Skeletal muscle tissue (tissue), 4 donors: ENCODE results near the gene TCF12. TPM values are rescaled to one million over a fixed set of nuclear protein-coding genes. Genes with fewer than 3 reads are reported as not detected.

Source experiments
- H3K27ac ChIP-seq: one replicate; pipeline ENCODE4 v1.7.0; 2013; ENCODE audit warnings: mild to moderate bottlenecking, low read depth, low read length, inconsistent platforms
- H3K27me3 ChIP-seq, 3 donors: one replicate each; pipeline ENCODE4 v1.7.0; 2013; ENCODE audit warnings: low read length in 3 of 3; ENCODE audit not compliant: control insufficient read depth in 3 of 3, insufficient read depth in 3 of 3
- H3K36me3 ChIP-seq, 3 donors: one replicate each; pipeline ENCODE4 v1.7.0; 2013; ENCODE audit warnings: low read length in 3 of 3; ENCODE audit not compliant: control insufficient read depth in 3 of 3, insufficient read depth in 3 of 3
- H3K4me1 ChIP-seq, 3 donors: one replicate each; pipeline ENCODE4 v1.7.0; 2013; ENCODE audit warnings: low read length in 3 of 3, mild to moderate bottlenecking in 3 of 3; ENCODE audit not compliant: control insufficient read depth in 3 of 3, insufficient read depth in 3 of 3
- H3K4me3 ChIP-seq, 3 donors: one replicate each; pipeline ENCODE4 v1.7.0; 2013; ENCODE audit warnings: low read length in 3 of 3
- H3K9ac ChIP-seq, 3 donors: one replicate each; pipeline ENCODE4 v1.7.0; 2013; ENCODE audit warnings: low read length in 3 of 3, mild to moderate bottlenecking in 3 of 3, moderate library complexity in 2 of 3, low read depth in 1 of 3
- H3K9me3 ChIP-seq, 3 donors: one replicate each; pipeline ENCODE4 v1.7.0; 2013; ENCODE audit warnings: low read length in 3 of 3; ENCODE audit not compliant: control insufficient read depth in 3 of 3
- total RNA-seq: library from RNA; depleted of rRNA; stranded (reverse); fragments of >200 nt; gene quantifications from one replicate; pipeline ENCODE4 v1.2.3, GENCODE V29; 2014
- donor health status: Osteomylitis.

The TCF12 gene
- total RNA-seq, 1 donor from 2014 or later, result 136 TPM

DNA sequence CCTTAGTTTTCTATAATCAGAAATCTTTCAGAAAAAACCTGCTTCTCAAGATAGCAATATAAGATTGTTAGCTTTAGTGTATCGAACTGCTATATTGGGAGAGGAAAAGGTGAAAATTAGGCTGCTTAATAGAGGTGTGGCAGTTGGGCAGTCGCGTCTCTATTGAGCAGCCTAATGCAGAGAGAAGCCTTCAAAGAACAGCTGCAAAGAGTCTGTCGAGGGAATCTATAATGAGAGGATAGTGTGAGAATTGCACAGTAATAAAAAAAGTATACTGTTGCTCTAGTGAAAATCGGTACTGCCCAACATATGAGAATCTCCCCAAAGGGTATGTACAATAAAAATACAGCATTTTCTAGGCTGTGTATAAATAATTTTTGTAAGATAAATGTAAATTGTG, 184.4 kb downstream of the TCF12 start:
- Histone ChIP-seq H3K4me1 (no peaks in the 10 kb centered on the region), H3K9me3 (no peaks in the 10 kb centered on the region), H3K4me3 (no peak overlapping the region), H3K36me3 (no peaks in the 10 kb centered on the region), H3K9ac (no peak overlapping the region), H3K27me3 (no peaks in the 10 kb centered on the region), H3K27ac (no peak overlapping the region)

GRCh38 chr15:57108296-57108695, 189.9 kb downstream of the TCF12 start:
- Histone ChIP-seq H3K27ac (no peak overlapping the region), H3K36me3 (no peaks in the 10 kb centered on the region), H3K9me3 (no peaks in the 10 kb centered on the region), H3K9ac (no peak overlapping the region), H3K4me1 (peaks cover 5 to 9% (median 6%) of the 10 kb centered on the region in 3 donors), H3K27me3 (no peaks in the 10 kb centered on the region), H3K4me3 (no peak overlapping the region)

- no peak overlapping the region for H3K9ac ChIP-seq
- H3K36me3 ChIP-seq, result no peaks in the 10 kb centered on the region
- no peak overlapping the region for H3K4me3 ChIP-seq
- H3K27ac ChIP-seq, result no peak overlapping the region
- H3K9me3 ChIP-seq, result no peaks in the 10 kb centered on the region
- peaks cover 5 to 9% (median 6%) of the 10 kb centered on the region in 3 donors for H3K4me1 ChIP-seq
- H3K27me3 ChIP-seq, result no peaks in the 10 kb centered on the region
Observed at GRCh38 chr15:57109005-57109404, 190.6 kb downstream of the TCF12 start.

DNA sequence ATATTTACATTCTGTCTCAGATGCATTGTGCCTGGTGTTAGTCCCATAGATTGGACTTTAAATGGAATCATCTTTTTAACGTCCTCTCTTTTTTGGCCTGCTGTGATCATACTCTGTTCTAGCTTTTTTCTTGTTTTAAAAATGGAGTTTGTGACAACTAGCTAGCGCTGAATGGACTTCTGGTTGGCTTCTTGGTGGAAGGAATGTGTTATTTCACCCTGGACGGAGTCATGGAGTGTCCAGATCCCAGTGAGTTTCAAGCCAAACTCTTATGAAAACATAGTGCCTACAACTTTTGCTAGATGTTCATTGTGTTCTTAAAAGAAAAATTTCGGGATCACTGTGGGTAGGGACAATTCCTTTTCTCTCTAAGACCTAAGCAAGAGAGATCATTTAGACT, 192.6 kb downstream of the TCF12 start:
- Histone ChIP-seq H3K4me1 (peaks cover 5 to 9% (median 6%) of the 10 kb centered on the region in 3 donors), H3K4me3 (no peak overlapping the region), H3K27ac (no peak overlapping the region), H3K36me3 (no peaks in the 10 kb centered on the region), H3K27me3 (no peaks in the 10 kb centered on the region), H3K9me3 (no peaks in the 10 kb centered on the region), H3K9ac (no peak overlapping the region)

- Histone ChIP-seq H3K36me3 (no peaks in the 10 kb centered on the region), H3K4me3 (no peak overlapping the region), H3K27me3 (no peaks in the 10 kb centered on the region), H3K9me3 (no peaks in the 10 kb centered on the region), H3K27ac (peak overlapping the region; percentile 4), H3K4me1 (peaks cover 5 to 9% (median 6%) of the 10 kb centered on the region in 3 donors), H3K9ac (no peak overlapping the region)
Observed at GRCh38 chr15:57112178-57112577, 193.7 kb downstream of the TCF12 start.

DNA sequence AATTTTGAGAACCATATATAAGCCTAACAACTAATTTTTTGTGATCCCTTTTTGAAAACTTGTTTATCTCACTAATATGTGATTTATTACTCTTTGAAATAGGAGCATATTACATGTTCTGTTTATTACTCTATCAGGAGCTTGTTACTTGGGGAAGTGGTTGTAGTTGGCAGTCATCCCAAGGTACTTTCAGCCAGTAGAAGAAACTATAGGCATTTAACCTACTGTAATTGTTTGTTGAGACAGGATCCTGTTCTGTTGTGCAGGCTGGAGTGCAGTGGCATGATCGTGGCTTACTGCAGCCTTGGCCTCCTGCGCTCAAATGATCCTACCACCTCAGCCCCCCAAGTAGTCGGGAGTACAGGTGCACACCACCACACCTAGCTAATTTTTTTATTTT, 195.6 kb downstream of the TCF12 start:
- Histone ChIP-seq H3K27me3 (no peaks in the 10 kb centered on the region), H3K4me1 (peaks cover 6 to 12% (median 9%) of the 10 kb centered on the region in 3 donors), H3K27ac (no peak overlapping the region), H3K36me3 (no peaks in the 10 kb centered on the region), H3K4me3 (no peak overlapping the region), H3K9ac (no peak overlapping the region), H3K9me3 (no peaks in the 10 kb centered on the region)

GRCh38 chr15:57118013-57118799, 199.8 kb downstream of the TCF12 start:
- no peaks in the 10 kb centered on the region for H3K36me3 ChIP-seq
- no peak overlapping the region for H3K27ac ChIP-seq
- no peak overlapping the region for H3K9ac ChIP-seq
- H3K9me3 ChIP-seq, result no peaks in the 10 kb centered on the region
- H3K27me3 ChIP-seq, result no peaks in the 10 kb centered on the region
- peaks cover 0 to 4% (median 4%) of the 10 kb centered on the region in 3 donors for H3K4me1 ChIP-seq
- no peak overlapping the region for H3K4me3 ChIP-seq

DNA sequence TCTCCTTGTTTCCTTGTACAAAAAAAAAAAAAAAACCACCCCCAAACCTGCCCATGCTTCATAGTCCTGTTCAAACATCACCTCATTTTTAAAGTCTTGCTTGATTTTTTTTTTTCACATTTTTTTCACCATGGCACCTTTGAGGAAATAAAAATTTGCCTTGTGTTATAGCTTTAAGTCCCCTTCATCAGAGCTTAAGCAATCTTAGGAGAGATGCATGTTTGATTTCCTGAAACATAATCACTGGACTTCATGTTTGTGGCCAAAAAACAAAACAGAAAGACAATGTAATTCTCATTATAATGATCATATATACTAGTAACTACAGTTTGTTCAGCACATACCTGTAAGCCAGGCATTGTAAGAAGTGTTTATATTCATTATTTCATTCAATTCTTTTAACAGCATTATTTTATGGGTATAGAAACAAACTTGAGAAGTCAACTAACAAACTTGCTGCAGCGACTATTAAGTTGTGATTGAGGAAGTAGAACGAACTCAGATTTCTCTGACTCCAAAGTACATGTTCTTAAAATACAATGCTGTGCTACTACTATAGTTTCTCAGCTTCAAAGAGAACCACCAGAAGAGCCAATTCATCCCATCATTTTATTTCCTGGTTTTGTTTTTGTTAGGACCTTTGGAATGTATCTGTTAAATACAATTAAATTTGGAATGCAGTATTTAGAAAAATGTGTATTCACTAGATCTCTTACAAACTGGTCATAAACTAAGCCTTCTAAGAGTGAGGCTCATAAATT, 203.8 kb downstream of the TCF12 start:
- H3K4me3 ChIP-seq, result no peak overlapping the region
- H3K9me3 ChIP-seq, result no peaks in the 10 kb centered on the region
- no peak overlapping the region for H3K9ac ChIP-seq
- no peaks in the 10 kb centered on the region for H3K27me3 ChIP-seq
- no peaks in the 10 kb centered on the region for H3K36me3 ChIP-seq
- H3K27ac ChIP-seq, result no peak overlapping the region
- H3K4me1 ChIP-seq, result peaks cover 0 to 4% (median 4%) of the 10 kb centered on the region in 3 donors

DNA sequence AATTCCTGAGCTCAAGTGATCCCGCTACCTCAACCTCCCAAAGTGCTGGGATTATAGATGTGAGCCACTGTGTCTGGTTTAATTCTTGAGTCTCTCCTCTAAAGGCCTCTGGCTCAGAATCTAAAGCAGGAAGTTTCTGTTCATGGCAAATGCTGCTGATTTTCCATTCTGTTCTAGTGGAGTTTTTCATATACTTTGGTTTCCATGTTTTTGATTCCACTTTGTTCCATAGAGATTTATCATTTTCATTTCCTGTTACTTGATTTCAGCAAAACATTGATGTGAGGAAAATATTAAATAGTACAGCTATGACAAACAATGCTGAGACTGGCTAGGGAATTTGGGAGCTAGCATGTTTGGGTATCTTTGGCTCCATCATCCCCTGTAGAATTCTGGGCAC, 205.6 kb downstream of the TCF12 start:
- no peaks in the 10 kb centered on the region for H3K9me3 ChIP-seq
- no peaks in the 10 kb centered on the region for H3K27me3 ChIP-seq
- H3K9ac ChIP-seq, result no peak overlapping the region
- no peak overlapping the region for H3K4me3 ChIP-seq
- H3K27ac ChIP-seq, result no peak overlapping the region
- no peaks in the 10 kb centered on the region for H3K36me3 ChIP-seq
- H3K4me1 ChIP-seq, result no peaks in the 10 kb centered on the region

DNA sequence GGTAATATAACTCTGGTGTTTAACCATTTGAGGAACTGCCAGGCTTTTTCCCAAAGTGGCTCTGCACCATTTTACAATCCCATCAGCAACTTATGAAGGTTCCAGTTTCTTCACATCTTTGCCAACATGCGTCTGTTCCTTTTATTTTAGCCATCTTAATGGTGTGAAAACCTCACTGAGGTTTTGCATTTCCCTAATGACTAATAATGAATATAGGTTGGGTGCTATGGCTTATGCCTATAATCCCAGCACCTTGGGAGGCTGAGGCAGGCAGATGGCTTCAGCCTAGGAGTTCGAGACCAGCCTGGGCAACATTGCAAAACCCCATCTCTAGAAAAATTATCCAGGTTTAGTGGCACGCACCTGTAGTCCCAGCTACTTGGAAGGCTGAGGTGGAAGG, 210.6 kb downstream of the TCF12 start:
- Histone ChIP-seq H3K27me3 (no peaks in the 10 kb centered on the region), H3K27ac (no peak overlapping the region), H3K36me3 (no peaks in the 10 kb centered on the region), H3K9ac (no peak overlapping the region), H3K4me3 (no peak overlapping the region), H3K9me3 (no peaks in the 10 kb centered on the region), H3K4me1 (peaks cover 0 to 7% (median 4%) of the 10 kb centered on the region in 3 donors)
